ENCODE data around the gene SPATS2. TPM values are rescaled to one million over a fixed set of nuclear protein-coding genes. Genes with fewer than 3 reads are reported as not detected.

SPATS2 gene
- total and polyA plus RNA-seq, 4 donors = 5.5 to 29.8 (median 15.4) TPM

- peak in 1 of 2 donors; percentile 72 for DNase-seq
- Histone ChIP-seq H3K27me3 (ENCODE audit: control insufficient read depth in 1 of 2, insufficient read depth in 2 of 2, low read length in 1 of 2) (no peaks in the 10 kb centered on the region), H3K27ac (ENCODE audit: low read depth in 1 of 2, low read length in 2 of 2) (no peak overlapping the region)
Observed at GRCh38 chr12:49543221-49543913, 176.1 kb downstream of the SPATS2 start.

DNA sequence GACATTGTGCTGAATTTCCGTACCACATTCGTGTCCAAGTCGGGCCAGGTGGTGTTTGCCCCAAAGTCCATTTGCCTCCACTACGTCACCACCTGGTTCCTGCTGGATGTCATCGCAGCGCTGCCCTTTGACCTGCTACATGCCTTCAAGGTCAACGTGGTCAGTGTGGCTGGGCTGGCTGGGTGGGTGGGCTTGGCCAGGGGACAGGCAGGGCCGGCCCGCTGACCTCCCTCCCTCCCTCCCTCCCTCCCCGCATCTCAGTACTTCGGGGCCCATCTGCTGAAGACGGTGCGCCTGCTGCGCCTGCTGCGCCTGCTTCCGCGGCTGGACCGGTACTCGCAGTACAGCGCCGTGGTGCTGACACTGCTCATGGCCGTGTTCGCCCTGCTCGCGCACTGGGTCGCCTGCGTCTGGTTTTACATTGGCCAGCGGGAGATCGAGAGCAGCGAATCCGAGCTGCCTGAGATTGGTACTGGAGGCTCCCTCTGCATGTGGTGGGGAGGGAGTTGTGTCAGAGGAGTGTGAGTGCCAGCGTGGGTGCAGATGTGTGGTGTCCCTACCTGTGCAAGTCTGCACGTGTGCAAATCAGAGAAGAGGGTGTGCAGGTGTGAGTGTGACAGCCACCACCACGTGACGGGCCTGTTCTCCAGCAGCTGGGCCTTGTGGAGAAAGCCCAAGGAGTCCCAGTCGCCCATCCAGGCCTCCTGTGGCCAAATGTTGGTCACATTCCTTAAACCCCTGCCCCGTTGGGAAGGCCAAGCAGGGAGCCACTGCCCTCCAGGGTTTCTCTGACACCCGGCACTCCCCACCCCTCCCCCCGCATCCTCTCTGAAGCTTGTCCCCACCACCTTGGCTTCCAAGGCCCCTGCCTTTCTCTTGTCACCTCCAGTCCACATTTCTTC lies 176.9 kb downstream of the SPATS2 start:
- DNase-seq (peak in 1 of 2 donors; percentile 62), ATAC-seq (ENCODE audit: low FRiP score) (no peak)
- no peak overlapping the region for H3K4me3 ChIP-seq (ENCODE audit: low read length in 2 of 2)
- H3K9me3 ChIP-seq (ENCODE audit: control insufficient read depth, low read length) = no peaks in the 10 kb centered on the region
- no peaks in the 10 kb centered on the region for H3K4me1 ChIP-seq (ENCODE audit: control insufficient read depth in 1 of 2, insufficient read depth in 2 of 2, low read length in 2 of 2)
- no peaks in the 10 kb centered on the region for H3K36me3 ChIP-seq (ENCODE audit: control insufficient read depth in 1 of 2, insufficient read depth in 2 of 2, low read length in 1 of 2)
- 38 to 43% methylated on average over 39 of the region's 39 CpGs for WGBS, 2 donors
- no peaks in the 10 kb centered on the region for H3K27me3 ChIP-seq (ENCODE audit: control insufficient read depth in 1 of 2, insufficient read depth in 2 of 2, low read length in 1 of 2)
- intact Hi-C loops (cut with DNase I) = no loop called here
- no peak overlapping the region for H3K27ac ChIP-seq (ENCODE audit: low read depth in 1 of 2, low read length in 2 of 2)

More at GRCh38 chr12:49543221-49543913, 176.1 kb downstream of the SPATS2 start:
- Histone ChIP-seq H3K9me3 (ENCODE audit: control insufficient read depth, low read length) (no peaks in the 10 kb centered on the region), H3K4me1 (ENCODE audit: control insufficient read depth in 1 of 2, insufficient read depth in 2 of 2, low read length in 2 of 2) (peaks cover 0 to 2% of the 10 kb centered on the region in 2 donors), H3K36me3 (ENCODE audit: control insufficient read depth in 1 of 2, insufficient read depth in 2 of 2, low read length in 1 of 2) (no peaks in the 10 kb centered on the region), H3K4me3 (ENCODE audit: low read length in 2 of 2) (no peak overlapping the region)
- 78 to 81% methylated on average over 20 of the region's 20 CpGs for WGBS, 2 donors
- intact Hi-C loops (cut with DNase I) = no loop called here
- no peak for ATAC-seq (ENCODE audit: low FRiP score)

DNA sequence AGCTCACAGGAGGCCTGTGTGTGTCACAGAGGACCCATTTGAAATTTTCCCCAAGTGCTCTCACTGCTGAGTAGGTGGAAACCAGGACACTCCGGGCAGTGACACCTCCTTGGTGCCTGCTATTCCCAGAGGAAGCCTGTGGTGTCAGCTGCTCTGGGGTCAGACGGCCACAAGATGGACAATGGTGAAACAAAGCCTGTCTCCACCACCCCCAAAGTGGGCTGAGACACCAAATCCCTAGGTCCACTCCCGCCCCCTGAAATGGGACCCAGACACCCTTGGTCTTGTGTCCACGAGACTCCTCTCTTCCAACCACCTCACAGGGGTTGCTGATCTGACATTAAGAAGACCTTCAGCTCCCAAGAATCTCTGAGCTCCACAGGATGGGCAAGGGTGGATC lies 178.6 kb downstream of the SPATS2 start:
- Histone ChIP-seq H3K27me3 (ENCODE audit: control insufficient read depth in 1 of 2, insufficient read depth in 2 of 2, low read length in 1 of 2) (no peaks in the 10 kb centered on the region), H3K9me3 (ENCODE audit: control insufficient read depth, low read length) (no peaks in the 10 kb centered on the region), H3K4me3 (ENCODE audit: low read length in 2 of 2) (no peak overlapping the region), H3K4me1 (ENCODE audit: control insufficient read depth in 1 of 2, insufficient read depth in 2 of 2, low read length in 2 of 2) (no peaks in the 10 kb centered on the region), H3K36me3 (ENCODE audit: control insufficient read depth in 1 of 2, insufficient read depth in 2 of 2, low read length in 1 of 2) (no peaks in the 10 kb centered on the region), H3K27ac (ENCODE audit: low read depth in 1 of 2, low read length in 2 of 2) (no peak overlapping the region)
- DNase-seq (peak in 1 of 2 donors; percentile 31), ATAC-seq (ENCODE audit: low FRiP score) (no peak)
- 86 to 91% methylated on average over 4 of the region's 4 CpGs for WGBS, 2 donors
- intact Hi-C loops (cut with DNase I) = no loop called here

DNA sequence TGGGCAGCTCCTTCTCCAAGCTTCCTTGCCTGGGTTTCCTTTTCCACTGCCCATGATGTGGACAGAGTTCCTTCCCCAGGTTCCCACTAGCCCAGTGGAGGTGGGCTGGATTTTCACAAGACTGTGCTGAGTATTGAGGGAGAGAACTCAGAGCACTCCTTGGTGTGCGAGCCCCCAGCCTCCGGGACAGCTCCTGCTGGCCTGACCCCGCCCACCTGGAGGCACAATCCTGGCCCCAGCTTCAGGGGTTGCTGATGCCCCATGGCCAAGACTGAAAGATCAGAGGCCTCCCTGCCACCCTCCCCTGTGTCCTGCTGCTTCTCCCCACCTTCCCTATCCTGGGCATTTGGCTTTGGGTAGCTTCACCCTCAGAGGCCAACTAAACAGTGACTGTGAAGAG lies 179.2 kb downstream of the SPATS2 start:
- H3K27ac ChIP-seq (ENCODE audit: low read depth in 1 of 2, low read length in 2 of 2) = no peak overlapping the region
- no peaks in the 10 kb centered on the region for H3K36me3 ChIP-seq (ENCODE audit: control insufficient read depth in 1 of 2, insufficient read depth in 2 of 2, low read length in 1 of 2)
- intact Hi-C loops (cut with DNase I) = no loop called here
- no peaks in the 10 kb centered on the region for H3K4me1 ChIP-seq (ENCODE audit: control insufficient read depth in 1 of 2, insufficient read depth in 2 of 2, low read length in 2 of 2)
- 74 to 79% methylated on average over 3 of the region's 3 CpGs for WGBS, 2 donors
- DNase-seq = no peak
- H3K27me3 ChIP-seq (ENCODE audit: control insufficient read depth in 1 of 2, insufficient read depth in 2 of 2, low read length in 1 of 2) = no peaks in the 10 kb centered on the region
- H3K4me3 ChIP-seq (ENCODE audit: low read length in 2 of 2) = no peak overlapping the region
- no peaks in the 10 kb centered on the region for H3K9me3 ChIP-seq (ENCODE audit: control insufficient read depth, low read length)
- no peak for ATAC-seq (ENCODE audit: low FRiP score)

GRCh38 chr12:49547090-49547690 lies 179.9 kb downstream of the SPATS2 start:
- 89 to 91% methylated on average over 7 of the region's 7 CpGs for WGBS, 2 donors
- DNase-seq (peak in 1 of 2 donors; percentile 61), ATAC-seq (ENCODE audit: low FRiP score) (no peak)
- Histone ChIP-seq H3K9me3 (ENCODE audit: control insufficient read depth, low read length) (no peaks in the 10 kb centered on the region), H3K27me3 (ENCODE audit: control insufficient read depth in 1 of 2, insufficient read depth in 2 of 2, low read length in 1 of 2) (no peaks in the 10 kb centered on the region), H3K4me1 (ENCODE audit: control insufficient read depth in 1 of 2, insufficient read depth in 2 of 2, low read length in 2 of 2) (no peaks in the 10 kb centered on the region), H3K4me3 (ENCODE audit: low read length in 2 of 2) (no peak overlapping the region), H3K36me3 (ENCODE audit: control insufficient read depth in 1 of 2, insufficient read depth in 2 of 2, low read length in 1 of 2) (no peaks in the 10 kb centered on the region), H3K27ac (ENCODE audit: low read depth in 1 of 2, low read length in 2 of 2) (no peak overlapping the region)
- intact Hi-C loops (cut with DNase I) = no loop called here

DNA sequence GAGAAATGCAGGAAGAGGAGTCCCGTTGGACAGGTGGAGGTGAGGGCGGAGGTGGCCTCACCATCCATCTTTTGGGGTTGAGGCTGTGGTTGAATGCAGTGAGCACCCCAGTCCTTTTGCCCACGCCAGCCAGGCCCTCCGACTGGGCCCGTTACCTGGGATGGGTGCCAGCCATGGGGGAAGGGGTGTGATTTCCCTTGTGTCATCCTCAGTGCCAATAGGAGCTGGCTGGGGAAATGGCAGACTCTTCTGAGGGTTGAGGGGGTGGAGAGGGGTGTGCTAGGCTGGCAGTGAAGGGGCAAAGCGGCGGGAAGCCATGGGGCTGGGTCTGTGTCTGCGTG lies 181.2 kb downstream of the SPATS2 start:
- H3K27ac ChIP-seq (ENCODE audit: low read depth in 1 of 2, low read length in 2 of 2) = no peak overlapping the region
- H3K4me3 ChIP-seq (ENCODE audit: low read length in 2 of 2) = peak overlapping the region in 1 of 2 donors; percentile 2
- ATAC-seq (ENCODE audit: low FRiP score) = no peak
- no peaks in the 10 kb centered on the region for H3K27me3 ChIP-seq (ENCODE audit: control insufficient read depth in 1 of 2, insufficient read depth in 2 of 2, low read length in 1 of 2)
- 31 to 34% methylated on average over 8 of the region's 8 CpGs for WGBS, 2 donors
- H3K4me1 ChIP-seq (ENCODE audit: control insufficient read depth in 1 of 2, insufficient read depth in 2 of 2, low read length in 2 of 2) = no peaks in the 10 kb centered on the region
- DNase-seq = no peak
- intact Hi-C loops (cut with DNase I) = no loop called here
- no peaks in the 10 kb centered on the region for H3K36me3 ChIP-seq (ENCODE audit: control insufficient read depth in 1 of 2, insufficient read depth in 2 of 2, low read length in 1 of 2)
- H3K9me3 ChIP-seq (ENCODE audit: control insufficient read depth, low read length) = no peaks in the 10 kb centered on the region

DNA sequence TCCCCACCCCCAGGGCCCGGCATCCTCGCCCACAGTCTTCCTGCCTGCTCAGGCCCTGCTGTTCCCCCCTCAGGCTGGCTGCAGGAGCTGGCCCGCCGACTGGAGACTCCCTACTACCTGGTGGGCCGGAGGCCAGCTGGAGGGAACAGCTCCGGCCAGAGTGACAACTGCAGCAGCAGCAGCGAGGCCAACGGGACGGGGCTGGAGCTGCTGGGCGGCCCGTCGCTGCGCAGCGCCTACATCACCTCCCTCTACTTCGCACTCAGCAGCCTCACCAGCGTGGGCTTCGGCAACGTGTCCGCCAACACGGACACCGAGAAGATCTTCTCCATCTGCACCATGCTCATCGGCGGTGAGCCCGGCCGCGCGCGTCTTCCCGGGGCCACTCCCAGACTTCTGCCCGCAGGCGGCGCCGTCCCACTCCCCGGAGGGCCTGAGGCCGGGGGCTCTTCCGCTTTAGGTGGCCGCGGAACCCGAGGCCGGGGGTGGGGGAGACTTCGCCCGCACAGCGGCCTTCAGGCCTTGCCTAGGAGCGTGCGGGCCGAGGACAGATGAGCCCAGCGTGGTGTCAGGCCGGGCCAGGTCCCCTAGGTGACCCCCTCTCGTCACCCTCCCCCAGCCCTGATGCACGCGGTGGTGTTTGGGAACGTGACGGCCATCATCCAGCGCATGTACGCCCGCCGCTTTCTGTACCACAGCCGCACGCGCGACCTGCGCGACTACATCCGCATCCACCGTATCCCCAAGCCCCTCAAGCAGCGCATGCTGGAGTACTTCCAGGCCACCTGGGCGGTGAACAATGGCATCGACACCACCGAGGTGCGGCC lies 181.8 kb downstream of the SPATS2 start:
- no peaks in the 10 kb centered on the region for H3K36me3 ChIP-seq (ENCODE audit: control insufficient read depth in 1 of 2, insufficient read depth in 2 of 2, low read length in 1 of 2)
- H3K27ac ChIP-seq (ENCODE audit: low read depth in 1 of 2, low read length in 2 of 2) = no peak overlapping the region
- ATAC-seq (ENCODE audit: low FRiP score) (peak; percentile 39), DNase-seq (peak in 1 of 2 donors; percentile 85)
- no peaks in the 10 kb centered on the region for H3K4me1 ChIP-seq (ENCODE audit: control insufficient read depth in 1 of 2, insufficient read depth in 2 of 2, low read length in 2 of 2)
- no peaks in the 10 kb centered on the region for H3K9me3 ChIP-seq (ENCODE audit: control insufficient read depth, low read length)
- H3K4me3 ChIP-seq (ENCODE audit: low read length in 2 of 2) = peak overlapping the region in 1 of 2 donors; percentile 2
- intact Hi-C loops (cut with DNase I) = no loop called here
- 10% methylated on average over 66 to 70 of the region's 70 CpGs for WGBS, 2 donors
- no peaks in the 10 kb centered on the region for H3K27me3 ChIP-seq (ENCODE audit: control insufficient read depth in 1 of 2, insufficient read depth in 2 of 2, low read length in 1 of 2)

All from aorta (tissue), 5 donors.